Amniotic epithelial cell (primary cell): ENCODE data around the gene SIRT3.

Source experiments
- DNase-seq: peaks from one replicate; pipeline ENCODE4 v3.0.0-alpha.2; 2010; ENCODE audit warnings: low read depth

Gene SIRT3

GRCh38 chr11:215581-216037, 20.5 kb downstream of the SIRT3 start:
- no peak for DNase-seq

- DNase-seq: no peak
Observed at GRCh38 chr11:214083-214482, 22.1 kb downstream of the SIRT3 start.

- DNase-seq: no peak
Observed at GRCh38 chr11:213111-213510, 23.0 kb downstream of the SIRT3 start.

- no peak for DNase-seq
Observed at GRCh38 chr11:212150-213100, 23.7 kb downstream of the SIRT3 start.

DNA sequence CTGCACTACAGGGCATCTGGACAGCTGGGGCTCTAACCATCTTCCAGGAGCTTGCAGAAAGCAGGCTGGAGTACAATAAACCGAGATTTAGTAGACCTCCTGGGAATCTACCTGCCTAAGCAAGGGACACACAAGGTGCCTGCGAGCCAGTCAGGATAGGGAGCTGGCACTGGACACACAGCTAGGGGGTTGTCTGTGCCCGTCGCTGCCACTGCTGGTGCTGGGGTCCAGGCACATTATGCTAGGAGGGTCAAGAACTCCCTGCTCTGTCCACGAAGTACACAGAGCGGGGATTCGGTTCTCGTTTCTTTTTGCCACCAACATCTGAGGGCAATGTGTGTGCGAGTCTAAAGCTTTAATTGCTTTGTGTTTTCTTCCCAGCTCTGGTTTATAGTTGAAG, 24.4 kb downstream of the SIRT3 start:
- DNase-seq: no peak

DNA sequence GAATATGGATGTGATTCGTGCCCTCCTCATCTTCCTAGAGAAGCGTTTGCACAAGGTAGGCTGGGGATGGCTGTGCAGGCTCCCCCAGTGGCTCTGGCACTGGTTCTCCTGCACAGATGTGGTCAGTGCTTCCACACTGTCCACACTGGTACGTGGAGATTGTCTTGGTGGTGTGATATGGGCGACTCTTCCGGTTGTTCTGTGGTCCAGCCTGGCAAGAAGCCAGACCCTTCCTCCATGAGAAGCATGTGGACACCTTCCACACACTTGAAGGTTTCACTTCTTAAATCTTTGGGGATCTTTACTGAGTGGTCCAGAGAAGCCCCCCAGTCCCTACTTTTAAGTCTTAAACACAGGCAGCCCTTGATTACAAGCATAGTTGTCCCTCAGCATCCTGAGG, 24.8 kb downstream of the SIRT3 start:
- no peak for DNase-seq

DNA sequence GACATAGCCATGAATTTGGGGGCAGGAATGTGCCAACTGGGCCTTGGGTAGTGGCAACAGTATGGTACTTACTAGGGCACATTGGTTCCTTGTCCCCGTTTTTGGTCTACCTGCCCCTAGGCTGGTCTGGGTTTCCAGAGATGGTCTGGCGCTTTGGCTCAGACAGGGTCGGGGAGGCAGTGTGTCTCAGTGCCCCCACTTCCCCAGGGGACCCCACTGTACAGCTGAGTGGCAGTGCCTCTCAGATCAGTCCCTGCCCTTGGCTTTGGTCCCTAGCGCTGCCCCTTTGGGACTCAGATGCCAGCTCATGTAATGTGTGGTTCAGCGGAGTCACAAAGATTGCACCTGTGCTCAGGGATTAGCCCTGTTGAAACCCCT, 25.4 kb downstream of the SIRT3 start:
- no peak for DNase-seq

- DNase-seq: peak; percentile 80
Observed at GRCh38 chr11:210122-210802, 25.9 kb downstream of the SIRT3 start.

- no peak for DNase-seq
Observed at GRCh38 chr11:209275-210121, 26.6 kb downstream of the SIRT3 start.

- no peak for DNase-seq
Observed at GRCh38 chr11:208917-209260, 27.3 kb downstream of the SIRT3 start.

- peak; percentile 49 for DNase-seq
Observed at GRCh38 chr11:208181-208916, 27.8 kb downstream of the SIRT3 start.

GRCh38 chr11:207863-208180, 28.3 kb downstream of the SIRT3 start:
- peak; percentile 41 for DNase-seq

- peak; percentile 98 for DNase-seq
Observed at GRCh38 chr11:207208-207862, 28.8 kb downstream of the SIRT3 start, which contains the start of the genes BET1L and RIC8A. BET1L (minus strand) TSS chr11:207399; CDS start chr11:207321, 78 bp downstream. RIC8A (plus strand) TSS chr11:207708; CDS start chr11:208855, 1,147 bp downstream.

GRCh38 chr11:206526-207207, 29.5 kb downstream of the SIRT3 start:
- no peak for DNase-seq

DNA sequence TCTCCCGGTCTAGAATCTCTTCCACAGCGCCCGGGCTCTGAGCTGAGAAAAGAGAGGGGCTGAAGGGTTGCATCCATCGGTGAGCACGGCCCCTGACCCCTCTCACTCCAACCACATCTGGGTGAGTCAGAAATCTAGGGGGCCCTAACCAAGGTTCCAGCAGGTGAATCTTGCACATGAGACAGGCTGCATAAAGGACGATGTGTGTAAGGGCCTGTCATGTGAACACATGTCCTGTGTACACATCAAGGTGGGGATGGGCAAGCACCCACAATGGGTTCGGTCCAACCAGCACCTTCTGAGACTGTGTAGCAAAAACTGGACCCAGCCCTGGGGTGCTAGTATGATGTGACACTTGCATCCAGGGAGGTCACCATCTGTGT, 30.1 kb downstream of the SIRT3 start:
- no peak for DNase-seq

DNA sequence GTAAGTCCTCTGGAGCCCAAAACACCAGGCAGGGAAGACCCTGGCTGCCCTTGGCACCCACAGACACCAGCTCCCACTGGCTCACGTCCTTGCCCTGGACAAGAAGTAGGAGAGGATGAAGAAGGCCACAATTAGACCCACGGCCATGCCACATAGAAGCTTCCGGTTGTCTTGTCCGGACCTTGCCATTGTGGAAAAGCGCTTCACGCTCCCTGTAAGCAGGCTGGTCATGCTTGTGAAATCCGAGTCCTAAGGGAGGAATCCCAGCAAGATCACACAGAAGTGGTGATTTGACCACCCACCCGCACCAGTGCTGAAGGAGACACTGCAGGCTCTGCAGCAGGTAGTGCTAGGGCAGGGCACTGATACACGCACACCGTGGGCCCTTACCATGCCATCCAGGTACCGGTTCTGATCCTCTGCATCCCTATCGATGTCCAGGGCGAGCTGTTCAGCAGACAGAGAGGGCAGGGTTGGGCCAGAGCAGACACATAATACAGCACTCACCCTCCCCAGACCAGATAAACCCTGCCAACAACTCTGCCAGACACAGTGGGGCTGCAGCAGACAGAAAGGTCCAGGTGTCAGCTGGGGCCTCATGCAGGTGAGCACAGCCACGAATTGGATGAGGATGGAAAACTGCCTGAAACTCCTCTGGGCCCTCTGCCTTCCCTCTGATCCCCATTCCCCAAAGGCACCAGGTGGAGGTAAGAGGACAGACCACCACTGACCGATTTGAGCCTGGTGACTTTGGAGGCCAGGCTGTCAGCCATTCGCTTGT, 30.7 kb downstream of the SIRT3 start:
- no peak for DNase-seq

- DNase-seq: no peak
Observed at GRCh38 chr11:204587-205109, 31.5 kb downstream of the SIRT3 start.

GRCh38 chr11:203945-204586, 32.1 kb downstream of the SIRT3 start:
- DNase-seq: no peak
